ENCODE data around the gene ANKFN1.

ANKFN1 gene

DNA sequence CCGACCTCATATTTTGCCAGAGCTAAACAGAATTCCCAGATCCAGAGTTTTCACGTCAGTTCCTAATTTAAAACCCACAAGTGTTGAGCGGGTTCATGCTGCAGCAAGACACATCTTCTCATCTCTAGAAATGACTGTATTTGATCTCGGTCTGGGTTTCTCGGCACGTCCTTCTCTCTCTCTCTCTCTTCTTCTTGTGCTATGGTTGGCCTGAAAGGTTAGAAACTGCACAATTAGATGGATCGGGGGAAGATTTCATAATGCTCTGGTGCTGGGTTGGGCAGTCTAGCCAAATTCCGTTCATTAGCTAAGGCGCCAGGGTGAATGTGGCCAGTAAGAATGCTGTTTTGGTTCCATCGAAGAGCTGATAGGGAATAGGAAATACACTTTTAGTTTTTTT lies 281.3 kb downstream of the ANKFN1 start:
- TF ChIP-seq, protein P1, sequence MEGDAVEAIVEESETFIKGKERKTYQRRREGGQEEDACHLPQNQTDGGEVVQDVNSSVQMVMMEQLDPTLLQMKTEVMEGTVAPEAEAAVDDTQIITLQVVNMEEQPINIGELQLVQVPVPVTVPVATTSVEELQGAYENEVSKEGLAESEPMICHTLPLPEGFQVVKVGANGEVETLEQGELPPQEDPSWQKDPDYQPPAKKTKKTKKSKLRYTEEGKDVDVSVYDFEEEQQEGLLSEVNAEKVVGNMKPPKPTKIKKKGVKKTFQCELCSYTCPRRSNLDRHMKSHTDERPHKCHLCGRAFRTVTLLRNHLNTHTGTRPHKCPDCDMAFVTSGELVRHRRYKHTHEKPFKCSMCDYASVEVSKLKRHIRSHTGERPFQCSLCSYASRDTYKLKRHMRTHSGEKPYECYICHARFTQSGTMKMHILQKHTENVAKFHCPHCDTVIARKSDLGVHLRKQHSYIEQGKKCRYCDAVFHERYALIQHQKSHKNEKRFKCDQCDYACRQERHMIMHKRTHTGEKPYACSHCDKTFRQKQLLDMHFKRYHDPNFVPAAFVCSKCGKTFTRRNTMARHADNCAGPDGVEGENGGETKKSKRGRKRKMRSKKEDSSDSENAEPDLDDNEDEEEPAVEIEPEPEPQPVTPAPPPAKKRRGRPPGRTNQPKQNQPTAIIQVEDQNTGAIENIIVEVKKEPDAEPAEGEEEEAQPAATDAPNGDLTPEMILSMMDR (IDR thresholded peaks at IDR 0.05; ENCODE audit: low read depth, low read length, missing control alignments), result no peak
- DNase-seq (ENCODE audit: extremely low read depth, low read depth), result no peak
- no peak overlapping the region for H3K4me3 ChIP-seq (replicated peaks; ENCODE audit: low read depth, low read length)

- H3K4me3 ChIP-seq (replicated peaks; ENCODE audit: low read depth, low read length), result no peak overlapping the region
- DNase-seq (ENCODE audit: extremely low read depth, low read depth), result no peak
- TF ChIP-seq, protein P1 (IDR thresholded peaks at IDR 0.05; ENCODE audit: low read depth, low read length, missing control alignments), result no peak
Observed at GRCh38 chr17:56436142-56436541, 282.9 kb downstream of the ANKFN1 start.

DNA sequence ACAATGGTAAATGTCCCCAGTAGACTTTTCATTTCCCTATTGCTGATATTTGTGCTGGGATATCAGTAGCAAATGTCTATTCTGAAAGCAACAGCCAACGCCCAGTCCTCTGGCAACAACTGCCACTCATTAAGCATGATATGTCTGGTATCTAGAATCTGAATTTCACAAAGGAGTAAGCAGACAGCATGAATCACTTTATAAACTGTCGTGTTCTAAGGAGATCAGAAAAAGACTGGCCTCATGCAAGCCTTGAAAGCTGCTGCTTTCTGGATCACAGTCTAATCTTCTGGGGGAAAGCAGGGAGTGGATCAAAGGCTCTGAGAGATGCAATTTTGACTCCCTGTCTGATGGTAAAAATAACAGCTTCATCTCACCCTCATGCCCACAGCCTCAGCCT lies 287.1 kb downstream of the ANKFN1 start:
- no peak for DNase-seq (ENCODE audit: extremely low read depth, low read depth)
- TF ChIP-seq, protein P1 (IDR thresholded peaks at IDR 0.05; ENCODE audit: low read depth, low read length, missing control alignments), result no peak
- no peak overlapping the region for H3K4me3 ChIP-seq (replicated peaks; ENCODE audit: low read depth, low read length)

GRCh38 chr17:56441308-56441707 lies 288.0 kb downstream of the ANKFN1 start:
- H3K4me3 ChIP-seq (replicated peaks; ENCODE audit: low read depth, low read length), result no peak overlapping the region
- DNase-seq (ENCODE audit: extremely low read depth, low read depth), result no peak
- TF ChIP-seq, protein P1 (IDR thresholded peaks at IDR 0.05; ENCODE audit: low read depth, low read length, missing control alignments), result no peak

GRCh38 chr17:56445692-56446411 lies 292.6 kb downstream of the ANKFN1 start:
- no peak for DNase-seq (ENCODE audit: extremely low read depth, low read depth)
- no peak overlapping the region for H3K4me3 ChIP-seq (replicated peaks; ENCODE audit: low read depth, low read length)
- TF ChIP-seq, protein P1 (IDR thresholded peaks at IDR 0.05; ENCODE audit: low read depth, low read length, missing control alignments), result no peak

- no peak for DNase-seq (ENCODE audit: extremely low read depth, low read depth)
- TF ChIP-seq, protein P1 (IDR thresholded peaks at IDR 0.05; ENCODE audit: low read depth, low read length, missing control alignments), result no peak
- no peak overlapping the region for H3K4me3 ChIP-seq (replicated peaks; ENCODE audit: low read depth, low read length)
Observed at GRCh38 chr17:56447171-56447570, 293.9 kb downstream of the ANKFN1 start.

- TF ChIP-seq, protein P1 (IDR thresholded peaks at IDR 0.05; ENCODE audit: low read depth, low read length, missing control alignments), result no peak
- H3K4me3 ChIP-seq (replicated peaks; ENCODE audit: low read depth, low read length), result no peak overlapping the region
- DNase-seq (ENCODE audit: extremely low read depth, low read depth), result no peak
Observed at GRCh38 chr17:56448371-56448770, 295.1 kb downstream of the ANKFN1 start.
